ENCODE data around the gene ADAMTS13. TPM values are rescaled to one million over a fixed set of nuclear protein-coding genes. Genes with fewer than 3 reads are reported as not detected.
"Not testable (repeated sequence)": the region's sequence is repeated elsewhere in the genome, so short reads cannot be mapped to it uniquely, and the experiment has no call there.

Gene ADAMTS13
- polyA plus RNA-seq, 4 donors = 6.1 to 14.4 (median 11.7) TPM

DNA sequence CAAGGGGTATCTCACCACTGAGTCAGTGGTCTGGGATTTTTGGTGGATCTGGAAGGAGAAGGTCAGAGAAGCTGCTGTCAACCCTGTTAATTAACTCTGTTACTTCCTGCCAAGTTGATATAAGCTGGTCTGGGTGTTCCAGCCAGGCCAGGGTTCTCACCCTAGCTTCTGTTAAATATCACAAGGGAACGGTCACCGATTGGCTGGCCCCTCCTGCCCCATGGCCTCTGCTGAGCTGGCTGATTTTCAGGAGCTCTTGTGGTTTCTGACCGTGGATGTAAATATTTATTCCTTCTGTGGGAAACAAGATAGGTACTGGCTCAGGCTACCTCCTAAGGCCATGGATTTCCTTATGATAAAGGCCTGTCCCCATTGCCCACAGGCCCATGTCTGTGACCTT lies 1.0 kb downstream of the ADAMTS13 start:
- no peak for DNase-seq (ENCODE audit: low read depth in 4 of 4, low spot score in 2 of 4)

- DNase-seq (ENCODE audit: low read depth in 4 of 4, low spot score in 2 of 4) = no peak
Measured at GRCh38 chr9:133424187-133424586, 2.0 kb downstream of the ADAMTS13 start.

DNA sequence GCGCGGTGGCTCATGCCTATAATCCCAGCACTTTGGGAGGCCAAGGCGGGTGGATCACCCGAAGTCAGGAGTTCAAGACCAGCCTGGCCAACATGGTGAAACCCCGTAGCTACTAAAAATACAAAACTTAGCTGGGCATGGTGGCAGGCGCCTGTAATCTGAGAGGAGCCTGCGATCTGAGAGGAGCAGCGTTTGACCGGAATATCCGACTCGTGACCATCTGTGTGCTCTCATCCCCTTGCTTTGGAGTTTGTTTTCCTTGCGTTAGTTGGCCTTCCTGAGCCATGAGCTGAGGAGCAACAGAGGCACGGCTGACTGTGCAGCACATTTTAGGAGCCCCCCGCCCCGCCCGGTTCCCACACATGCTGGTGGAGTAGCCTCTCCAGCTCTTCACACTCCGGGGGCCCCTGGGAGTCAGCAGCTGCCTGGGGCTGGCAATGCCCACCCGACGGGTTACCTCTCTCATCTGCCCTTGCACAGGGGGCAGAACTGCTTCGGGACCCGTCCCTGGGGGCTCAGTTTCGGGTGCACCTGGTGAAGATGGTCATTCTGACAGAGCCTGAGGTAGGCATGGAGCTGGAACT lies 3.0 kb downstream of the ADAMTS13 start:
- DNase-seq (ENCODE audit: low read depth in 4 of 4, low spot score in 2 of 4) = no peak

- no peak for DNase-seq (ENCODE audit: low read depth in 4 of 4, low spot score in 2 of 4)
Measured at GRCh38 chr9:133426011-133426410, 3.8 kb downstream of the ADAMTS13 start.

DNA sequence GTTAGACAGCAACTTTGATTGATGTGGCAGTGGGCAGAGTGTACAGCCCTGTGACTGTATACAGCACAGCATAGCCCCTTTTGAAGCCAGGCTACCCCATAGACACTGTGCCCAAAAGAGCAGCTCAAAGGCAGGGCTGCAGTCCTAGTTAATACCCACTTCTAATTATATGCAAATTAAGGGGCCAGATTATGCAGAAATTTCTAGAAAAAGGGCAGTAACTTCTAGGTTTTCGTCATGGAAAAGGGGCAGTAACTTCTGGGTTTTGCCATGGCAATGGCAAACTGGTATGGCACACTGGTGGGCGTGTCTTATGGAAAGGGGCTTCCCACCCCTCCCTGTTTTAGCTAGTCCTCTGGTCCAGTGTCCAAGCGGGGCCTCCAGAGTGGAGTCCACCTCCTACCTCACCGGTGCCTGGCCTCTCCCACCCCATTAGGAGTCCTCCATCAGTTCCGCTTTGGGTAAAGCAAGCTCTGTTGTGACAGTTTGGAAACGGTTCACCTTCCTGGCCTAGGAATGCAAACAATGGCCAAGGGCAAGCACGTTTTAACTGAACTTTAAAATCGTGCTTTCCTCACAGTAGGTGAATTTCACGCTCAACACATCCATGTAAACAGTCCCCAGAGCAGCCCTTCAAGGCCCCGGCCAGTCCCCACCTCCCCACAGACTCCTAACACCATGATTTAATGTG lies 5.6 kb downstream of the ADAMTS13 start:
- no peak for DNase-seq (ENCODE audit: low read depth in 4 of 4, low spot score in 2 of 4)

GRCh38 chr9:133428617-133429101 lies 6.5 kb downstream of the ADAMTS13 start:
- DNase-seq (ENCODE audit: low read depth in 4 of 4, low spot score in 2 of 4) = peak in 1 of 4 donors; percentile 33

DNA sequence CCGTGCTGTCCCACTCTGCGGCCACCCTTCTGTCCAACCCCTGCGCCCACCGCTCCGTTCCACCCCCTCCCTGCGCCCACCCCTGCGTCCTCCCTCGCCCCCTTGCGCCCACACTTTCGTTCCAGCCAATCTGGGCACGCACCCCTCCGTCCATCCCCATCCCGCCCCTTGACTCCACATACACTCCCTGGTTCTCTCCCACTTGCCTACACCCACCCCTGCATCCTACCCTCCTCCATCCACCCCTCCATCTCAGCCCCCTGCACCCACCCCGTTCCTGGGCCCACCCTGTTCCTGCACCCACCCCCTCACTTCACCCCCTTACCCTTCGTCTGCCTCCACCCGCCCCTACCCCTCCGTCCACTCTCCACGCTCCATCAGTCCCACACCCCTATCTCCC lies 7.0 kb downstream of the ADAMTS13 start:
- DNase-seq (ENCODE audit: low read depth in 4 of 4, low spot score in 2 of 4) = no peak

- no peak for DNase-seq (ENCODE audit: low read depth in 4 of 4, low spot score in 2 of 4)
Measured at GRCh38 chr9:133429641-133430161, 7.5 kb downstream of the ADAMTS13 start.

DNA sequence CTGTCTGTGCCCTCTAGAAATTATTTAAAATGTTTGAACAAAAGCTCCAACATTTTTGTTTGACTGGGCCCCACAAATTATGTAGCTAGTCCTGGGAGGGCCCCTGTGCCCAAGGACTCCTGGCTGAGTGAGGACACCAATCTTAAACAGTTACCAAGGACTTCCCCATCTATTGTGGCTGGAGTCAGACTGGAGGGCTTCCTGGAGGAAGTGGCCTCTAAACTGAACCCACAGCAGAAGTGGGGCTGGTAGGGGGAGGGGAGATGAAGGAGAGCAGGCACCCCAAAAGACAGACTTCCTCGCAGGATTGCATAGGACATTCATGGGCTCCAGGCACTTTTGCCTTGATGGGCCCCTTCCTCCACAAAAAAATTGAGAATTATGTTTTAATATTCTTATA lies 8.1 kb downstream of the ADAMTS13 start:
- no peak for DNase-seq (ENCODE audit: low read depth in 4 of 4, low spot score in 2 of 4)

GRCh38 chr9:133433351-133433843 lies 11.2 kb downstream of the ADAMTS13 start:
- no peak for DNase-seq (ENCODE audit: low read depth in 4 of 4, low spot score in 2 of 4)

DNA sequence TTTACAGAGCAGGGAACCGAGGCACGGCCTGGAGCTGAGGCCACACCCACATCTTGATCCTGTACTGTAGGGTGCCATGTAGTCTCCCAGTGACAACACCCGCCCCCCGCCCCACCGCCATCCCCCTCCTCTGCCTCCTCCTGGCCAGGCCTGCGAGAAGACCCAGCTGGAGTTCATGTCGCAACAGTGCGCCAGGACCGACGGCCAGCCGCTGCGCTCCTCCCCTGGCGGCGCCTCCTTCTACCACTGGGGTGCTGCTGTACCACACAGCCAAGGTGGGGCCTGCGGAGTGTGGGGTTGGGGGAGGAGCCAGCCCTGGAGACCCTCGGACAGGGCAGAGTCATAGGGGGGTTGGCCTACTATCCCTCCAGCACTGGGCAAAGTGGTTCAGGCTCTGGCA lies 14.5 kb downstream of the ADAMTS13 start:
- DNase-seq (ENCODE audit: low read depth in 4 of 4, low spot score in 2 of 4) = no peak

DNA sequence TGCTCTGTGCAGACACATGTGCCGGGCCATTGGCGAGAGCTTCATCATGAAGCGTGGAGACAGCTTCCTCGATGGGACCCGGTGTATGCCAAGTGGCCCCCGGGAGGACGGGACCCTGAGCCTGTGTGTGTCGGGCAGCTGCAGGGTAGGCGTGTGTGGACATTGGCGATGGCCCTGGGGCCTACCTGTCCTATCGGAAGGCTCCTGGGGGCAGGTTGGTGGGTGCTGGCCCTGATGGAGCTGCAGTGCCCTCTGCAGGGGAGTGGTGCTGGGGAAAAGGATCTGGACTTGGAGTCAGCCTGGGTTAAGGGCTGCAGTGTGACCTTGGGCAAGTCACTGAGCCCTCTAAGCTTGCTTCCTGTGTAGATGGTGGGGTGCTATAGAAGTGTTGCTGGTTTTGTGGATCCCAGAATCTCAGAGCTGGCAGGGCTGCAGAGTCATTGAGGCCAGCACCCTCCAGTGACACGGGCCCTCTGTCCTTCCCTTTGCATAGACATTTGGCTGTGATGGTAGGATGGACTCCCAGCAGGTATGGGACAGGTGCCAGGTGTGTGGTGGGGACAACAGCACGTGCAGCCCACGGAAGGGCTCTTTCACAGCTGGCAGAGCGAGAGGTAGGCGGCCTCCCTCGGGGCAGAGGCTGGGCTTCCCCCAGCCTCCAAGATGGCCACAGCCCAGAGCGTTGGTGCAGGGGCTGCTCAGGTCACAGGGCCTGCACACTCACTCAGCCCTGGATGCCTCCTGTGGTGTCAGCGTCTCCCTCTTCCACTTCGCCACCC lies 15.8 kb downstream of the ADAMTS13 start:
- no peak for DNase-seq (ENCODE audit: low read depth in 4 of 4, low spot score in 2 of 4)

GRCh38 chr9:133439337-133439736 lies 17.2 kb downstream of the ADAMTS13 start:
- DNase-seq (ENCODE audit: low read depth in 4 of 4, low spot score in 2 of 4) = no peak

DNA sequence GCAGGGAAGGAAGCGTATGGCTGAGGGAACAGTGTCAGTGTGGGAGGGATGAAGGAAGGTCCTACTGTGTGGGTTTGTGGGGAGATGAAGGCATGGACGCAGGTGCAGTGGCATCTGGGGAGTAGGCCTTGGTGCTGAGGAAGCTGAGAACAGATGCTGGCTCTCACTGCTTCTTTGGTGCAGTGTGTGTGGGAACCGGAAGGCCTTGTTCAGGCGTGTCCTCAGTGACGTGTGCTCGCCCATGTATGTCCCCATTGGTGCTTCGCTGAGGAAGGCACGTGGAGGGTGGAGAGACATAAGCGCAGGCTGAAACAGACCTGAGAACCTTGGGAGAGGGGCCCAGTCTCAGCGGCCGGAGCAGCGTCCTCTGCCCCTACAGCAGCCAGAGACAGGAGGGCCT lies 18.7 kb downstream of the ADAMTS13 start:
- no peak for DNase-seq (ENCODE audit: low read depth in 4 of 4, low spot score in 2 of 4)

- no peak for DNase-seq (ENCODE audit: low read depth in 4 of 4, low spot score in 2 of 4)
Measured at GRCh38 chr9:133441571-133441970, 19.4 kb downstream of the ADAMTS13 start.

DNA sequence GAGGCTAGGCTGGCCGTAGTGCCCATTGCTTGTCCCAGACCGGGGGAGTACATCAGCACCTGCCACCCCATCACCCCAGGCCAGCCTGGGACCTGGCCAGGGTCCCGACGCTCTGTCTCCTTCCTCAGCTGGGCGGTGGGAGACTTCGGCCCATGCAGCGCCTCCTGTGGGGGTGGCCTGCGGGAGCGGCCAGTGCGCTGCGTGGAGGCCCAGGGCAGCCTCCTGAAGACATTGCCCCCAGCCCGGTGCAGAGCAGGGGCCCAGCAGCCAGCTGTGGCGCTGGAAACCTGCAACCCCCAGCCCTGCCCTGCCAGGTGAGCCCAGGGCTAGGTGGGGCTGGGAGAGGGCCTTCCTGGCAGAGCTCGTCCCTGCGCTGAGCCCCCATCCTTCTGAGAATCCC lies 21.1 kb downstream of the ADAMTS13 start:
- DNase-seq (ENCODE audit: low read depth in 4 of 4, low spot score in 2 of 4) = no peak

DNA sequence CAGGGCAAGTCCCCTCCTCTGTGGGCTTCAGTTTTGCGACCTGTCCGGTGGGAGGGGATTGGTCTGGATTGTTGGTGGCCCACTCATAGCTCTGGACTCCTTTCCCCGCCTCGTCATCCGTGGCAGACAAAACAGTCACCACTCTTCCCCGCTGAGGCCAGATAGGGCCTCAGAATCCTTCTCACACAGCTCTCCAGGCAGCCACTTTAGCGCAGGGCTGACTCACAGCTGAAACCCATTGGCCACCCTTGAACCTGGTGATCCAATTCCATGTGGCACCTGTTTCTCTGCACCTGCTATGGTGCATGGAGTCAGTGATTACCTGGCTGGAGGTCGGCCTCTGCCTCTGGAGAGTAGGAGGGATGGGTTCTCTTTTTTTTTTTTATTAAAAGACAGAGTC lies 21.8 kb downstream of the ADAMTS13 start:
- DNase-seq (ENCODE audit: low read depth in 4 of 4, low spot score in 2 of 4) = no peak

DNA sequence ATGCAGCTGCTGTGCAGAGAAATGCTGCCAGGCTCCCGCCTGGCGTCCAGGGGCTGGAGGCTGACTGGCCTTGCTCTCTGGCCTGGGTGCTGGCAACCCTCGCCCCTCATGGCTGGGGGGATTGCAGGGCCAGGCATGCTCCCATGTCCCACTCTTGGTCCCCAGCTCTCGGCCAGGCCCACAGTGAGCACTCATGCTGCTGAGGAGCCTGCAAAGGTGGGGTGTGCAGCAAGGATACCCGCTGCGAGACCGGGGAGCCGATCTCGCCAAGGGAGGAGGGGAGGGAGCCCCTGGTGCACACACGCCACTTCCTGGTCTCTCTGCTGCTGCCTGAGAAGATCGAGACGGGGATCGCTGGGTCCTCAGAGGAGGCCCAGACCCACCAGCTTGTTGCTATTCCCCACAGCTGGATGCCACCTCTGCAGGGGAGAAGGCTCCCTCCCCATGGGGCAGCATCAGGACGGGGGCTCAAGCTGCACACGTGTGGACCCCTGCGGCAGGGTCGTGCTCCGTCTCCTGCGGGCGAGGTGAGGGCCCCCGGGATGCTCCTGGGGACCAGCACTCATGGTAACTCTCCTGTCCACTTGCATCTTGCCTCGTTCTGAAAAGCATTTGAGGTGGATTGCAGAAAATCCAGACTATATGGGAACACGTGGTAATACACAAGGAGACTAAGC lies 23.3 kb downstream of the ADAMTS13 start:
- no peak for DNase-seq (ENCODE audit: low read depth in 4 of 4, low spot score in 2 of 4)

DNA sequence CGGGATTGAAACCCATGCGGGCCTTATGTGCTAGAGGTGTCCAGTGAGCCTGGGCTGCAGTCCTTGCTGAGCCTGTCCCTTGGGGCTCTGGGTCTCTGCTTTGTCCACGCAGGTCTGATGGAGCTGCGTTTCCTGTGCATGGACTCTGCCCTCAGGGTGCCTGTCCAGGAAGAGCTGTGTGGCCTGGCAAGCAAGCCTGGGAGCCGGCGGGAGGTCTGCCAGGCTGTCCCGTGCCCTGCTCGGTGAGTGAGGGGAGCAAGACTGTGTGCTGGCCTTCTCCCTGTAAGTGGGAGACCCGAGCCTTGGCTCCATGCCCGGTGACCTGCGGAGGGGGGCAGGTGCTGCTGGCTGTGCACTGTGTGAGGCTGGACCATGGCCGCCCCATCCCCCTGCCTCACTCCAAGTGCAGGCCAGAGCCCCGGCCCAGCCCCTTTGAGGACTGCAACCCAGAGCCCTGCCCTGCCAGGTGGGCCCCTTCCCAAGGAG lies 26.4 kb downstream of the ADAMTS13 start:
- no peak for DNase-seq (ENCODE audit: low read depth in 4 of 4, low spot score in 2 of 4)

DNA sequence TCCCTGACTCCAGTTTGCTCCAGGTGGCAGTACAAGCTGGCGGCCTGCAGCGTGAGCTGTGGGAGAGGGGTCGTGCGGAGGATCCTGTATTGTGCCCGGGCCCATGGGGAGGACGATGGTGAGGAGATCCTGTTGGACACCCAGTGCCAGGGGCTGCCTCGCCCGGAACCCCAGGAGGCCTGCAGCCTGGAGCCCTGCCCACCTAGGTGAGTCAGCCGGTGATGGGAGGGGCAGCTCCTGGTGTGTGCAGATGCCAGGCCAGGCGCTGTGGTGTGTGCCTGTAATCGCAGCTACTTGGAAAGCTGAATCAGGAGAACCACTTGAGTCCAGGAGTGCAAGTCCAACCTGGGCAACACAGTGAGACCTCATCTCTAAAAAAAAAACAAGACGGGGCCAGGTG lies 27.6 kb downstream of the ADAMTS13 start:
- no peak for DNase-seq (ENCODE audit: low read depth in 4 of 4, low spot score in 2 of 4)

DNA sequence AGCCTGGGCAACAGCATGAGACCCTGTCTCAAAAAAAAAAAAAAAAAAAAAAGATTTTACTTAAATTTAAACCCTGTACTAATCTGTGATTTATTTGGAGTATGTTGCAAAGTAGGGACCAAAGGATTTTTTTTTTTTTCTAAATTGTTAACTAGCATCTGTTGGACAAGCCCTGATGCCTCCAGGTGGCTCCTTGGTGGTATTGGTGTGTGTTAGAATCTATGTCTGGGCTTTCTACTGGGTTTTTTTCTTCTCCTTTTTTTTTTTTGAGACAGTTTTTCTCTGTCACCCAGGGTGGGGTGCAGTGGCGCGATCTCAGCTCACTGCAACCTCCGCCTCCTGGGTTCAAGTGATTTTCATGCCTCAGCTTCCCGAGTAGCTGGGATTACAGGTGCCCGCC lies 29.7 kb downstream of the ADAMTS13 start:
- not testable (repeated sequence) for DNase-seq (ENCODE audit: low read depth in 4 of 4, low spot score in 2 of 4)
